Measurements from ENCODE around the gene BST1. TPM values are rescaled to one million over a fixed set of nuclear protein-coding genes. Genes with fewer than 3 reads are reported as not detected.

Gene BST1
- total and polyA plus RNA-seq, 2 donors (not counting 3 experiments of a cell fraction or from before 2014, with no cell fraction given) = 10.7 to 14.0 TPM

- no peaks in the 10 kb centered on the region for H3K4me1 ChIP-seq (ENCODE audit: control insufficient read depth, extremely low read depth, insufficient read depth, low read length)
- dilution Hi-C loops (cut with MboI; ENCODE audit: extremely low pct_ligation_motif_present, low sequenced_read_pairs) (no loop called here), intact Hi-C loops (cut with micrococcal nuclease) (no loop called here)
- FAIRE-seq (no peak), DNase-seq (ENCODE audit: low read depth, low spot score) (no peak)
- H3K4me2 ChIP-seq (ENCODE audit: insufficient read depth, low read length) = no peak overlapping the region
- ChIA-PET POLR2A (no interaction called here), CTCF (no interaction called here)
- H3K9ac ChIP-seq (replicated peaks; ENCODE audit: extremely low read depth, insufficient read depth, low read length) = no peak overlapping the region
- no peak overlapping the region for H3K27ac ChIP-seq (ENCODE audit: insufficient read depth, low read depth, low read length)
- BruUV-seq (replicated peaks) = no TSS peak
- no peaks in the 10 kb centered on the region for H3K79me2 ChIP-seq (ENCODE audit: control insufficient read depth, insufficient read depth, low read length)
- no peaks in the 10 kb centered on the region for H3K9me3 ChIP-seq (replicated peaks; ENCODE audit: control insufficient read depth, insufficient read depth, low read length)
- H3K27me3 ChIP-seq (ENCODE audit: control insufficient read depth in 2 of 2, insufficient read depth in 2 of 2, low read length in 2 of 2) = peaks cover 0 to 4% of the 10 kb centered on the region in 2 experiments
- no peak overlapping the region for H3K4me3 ChIP-seq (replicated peaks in 1 of 3; ENCODE audit: insufficient read depth in 1 of 3, low read depth in 1 of 3, low read length in 3 of 3)
- no peaks in the 10 kb centered on the region for H3K9me1 ChIP-seq (replicated peaks; ENCODE audit: control insufficient read depth, extremely low read depth, insufficient read depth, low read length)
- H3K36me3 ChIP-seq (ENCODE audit: control insufficient read depth in 2 of 2, extremely low read depth in 1 of 2, insufficient read depth in 2 of 2, low read length in 2 of 2) = no peaks in the 10 kb centered on the region
- no peaks in the 10 kb centered on the region for H4K20me1 ChIP-seq (replicated peaks; ENCODE audit: control insufficient read depth, extremely low read depth, insufficient read depth, low read length)
- H2AFZ ChIP-seq (ENCODE audit: low read depth, low read length) = no peak overlapping the region
- TF ChIP-seq POLR2AphosphoS5 (IDR thresholded peaks at IDR 0.05; ENCODE audit: insufficient read depth, low read depth, low read length) (no peak), POLR2A (IDR thresholded peaks at IDR 0.05; ENCODE audit: low read depth, low read length) (no peak), CTCF (IDR thresholded peaks at IDR 0.05; ENCODE audit: extremely low read depth in 1 of 2, insufficient read depth in 1 of 2, low read depth in 1 of 2, low read length in 2 of 2) (no peak)
Measured at GRCh38 chr4:15746110-15746509, 43.2 kb downstream of the BST1 start.

GRCh38 chr4:15749001-15749400 lies 46.1 kb downstream of the BST1 start:
- Histone ChIP-seq H3K4me1 (ENCODE audit: control insufficient read depth, extremely low read depth, insufficient read depth, low read length) (peaks cover 8% of the 10 kb centered on the region), H3K4me2 (ENCODE audit: insufficient read depth, low read length) (no peak overlapping the region), H3K79me2 (ENCODE audit: control insufficient read depth, insufficient read depth, low read length) (no peaks in the 10 kb centered on the region), H3K27ac (ENCODE audit: insufficient read depth, low read depth, low read length) (no peak overlapping the region), H3K4me3 (replicated peaks in 1 of 3; ENCODE audit: insufficient read depth in 1 of 3, low read depth in 1 of 3, low read length in 3 of 3) (no peak overlapping the region), H3K36me3 (ENCODE audit: control insufficient read depth in 2 of 2, extremely low read depth in 1 of 2, insufficient read depth in 2 of 2, low read length in 2 of 2) (no peaks in the 10 kb centered on the region), H4K20me1 (replicated peaks; ENCODE audit: control insufficient read depth, extremely low read depth, insufficient read depth, low read length) (no peaks in the 10 kb centered on the region), H3K27me3 (ENCODE audit: control insufficient read depth in 2 of 2, insufficient read depth in 2 of 2, low read length in 2 of 2) (no peaks in the 10 kb centered on the region), H3K9me3 (replicated peaks; ENCODE audit: control insufficient read depth, insufficient read depth, low read length) (no peaks in the 10 kb centered on the region), H3K9me1 (replicated peaks; ENCODE audit: control insufficient read depth, extremely low read depth, insufficient read depth, low read length) (no peaks in the 10 kb centered on the region), H3K9ac (replicated peaks; ENCODE audit: extremely low read depth, insufficient read depth, low read length) (no peak overlapping the region), H2AFZ (ENCODE audit: low read depth, low read length) (no peak overlapping the region)
- ChIA-PET POLR2A (no interaction called here), CTCF (interaction anchor here (1.0 kb wide), 1 partner anchor 10 kb away, joined by 3 read pairs; no protein-coding TSS in a partner anchor)
- BruUV-seq (replicated peaks) = no TSS peak
- DNase-seq (ENCODE audit: low read depth, low spot score) (no peak), FAIRE-seq (no peak)
- dilution Hi-C loops (cut with MboI; ENCODE audit: extremely low pct_ligation_motif_present, low sequenced_read_pairs) (no loop called here), intact Hi-C loops (cut with micrococcal nuclease) (no loop called here)
- TF ChIP-seq GATA2 (IDR thresholded peaks at IDR 0.05; ENCODE audit: insufficient read depth, insufficient read length, low read depth, low read length) = no peak
- TF ChIP-seq POLR2AphosphoS5 (IDR thresholded peaks at IDR 0.05; ENCODE audit: insufficient read depth, low read depth, low read length) = no peak
- TF ChIP-seq EZH2 (IDR thresholded peaks at IDR 0.05; ENCODE audit: borderline replicate concordance, low read depth, low read length, severe bottlenecking) = no peak
- no peak for TF ChIP-seq CTCF (IDR thresholded peaks at IDR 0.05; ENCODE audit: extremely low read depth in 1 of 2, insufficient read depth in 1 of 2, low read depth in 1 of 2, low read length in 2 of 2)
- TF ChIP-seq FOS (IDR thresholded peaks at IDR 0.05; ENCODE audit: borderline replicate concordance, insufficient read depth, low read length) = no peak
- no peak for TF ChIP-seq MYC (IDR thresholded peaks at IDR 0.05; ENCODE audit: low read depth, low read length)
- TF ChIP-seq JUN (IDR thresholded peaks at IDR 0.05; ENCODE audit: borderline replicate concordance, insufficient read depth, insufficient read length, low read depth) = no peak
- no peak for TF ChIP-seq POLR2A (IDR thresholded peaks at IDR 0.05; ENCODE audit: low read depth, low read length)
- no peak for TF ChIP-seq MAX (IDR thresholded peaks at IDR 0.05; ENCODE audit: insufficient read depth, insufficient read length)
